Sigmoid colon (tissue), 4 donors: Measurements from ENCODE around the gene NUP188.

Experiments
- EP300 ChIP-seq, 4 donors: sonication (generic); formaldehyde crosslinking; IDR thresholded peaks; one replicate each; pipeline ENCODE4 v1.6.1; 2017; ENCODE audit warnings: antibody characterized with exemption in 4 of 4
- POLR2A ChIP-seq, 2 donors: fragments of 450-650 bp; IDR thresholded peaks; one replicate each; pipeline ENCODE4 v1.6.1; 2016; ENCODE audit warnings: antibody characterized with exemption in 2 of 2, mild to moderate bottlenecking in 2 of 2, moderate library complexity in 2 of 2
- POLR2AphosphoS5 ChIP-seq, 4 donors: sonication (generic); formaldehyde crosslinking; IDR thresholded peaks; one replicate each; pipeline ENCODE4 v1.6.1; 2017; ENCODE audit warnings: antibody characterized with exemption in 4 of 4
- TF ChIP-seq, protein P1 (sequence below), 4 experiments: fragments of 450-650 bp in 3 of 4; fragments of 200-600 bp in 1 of 4; IDR thresholded peaks; one replicate each; pipeline ENCODE4 v1.5.1; 2016 to 2019; ENCODE audit warnings: antibody characterized with exemption in 4 of 4, mild to moderate bottlenecking in 3 of 4, moderate library complexity in 2 of 4

DNA sequence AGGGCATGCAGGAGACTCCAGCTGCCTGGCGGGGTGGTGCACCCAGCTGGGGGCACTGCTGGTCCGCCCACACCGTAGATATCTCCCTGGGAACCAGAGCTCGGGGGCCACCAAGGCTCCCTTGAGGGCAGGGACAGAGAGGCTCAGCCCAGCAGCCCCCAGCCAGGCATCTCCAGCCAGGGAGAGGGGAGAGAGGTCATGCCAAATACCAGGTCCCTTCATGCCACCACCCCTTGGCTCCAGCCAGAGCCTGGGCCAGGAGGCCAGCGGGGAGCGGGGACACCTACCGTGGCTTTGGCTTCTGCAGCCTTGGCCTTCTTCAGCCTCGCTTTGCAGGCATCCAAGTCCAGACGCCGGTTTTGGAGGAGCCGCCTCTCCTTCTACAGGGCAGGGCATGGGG is 66.6 kb downstream of the NUP188 start:
- TF ChIP-seq, protein P1, sequence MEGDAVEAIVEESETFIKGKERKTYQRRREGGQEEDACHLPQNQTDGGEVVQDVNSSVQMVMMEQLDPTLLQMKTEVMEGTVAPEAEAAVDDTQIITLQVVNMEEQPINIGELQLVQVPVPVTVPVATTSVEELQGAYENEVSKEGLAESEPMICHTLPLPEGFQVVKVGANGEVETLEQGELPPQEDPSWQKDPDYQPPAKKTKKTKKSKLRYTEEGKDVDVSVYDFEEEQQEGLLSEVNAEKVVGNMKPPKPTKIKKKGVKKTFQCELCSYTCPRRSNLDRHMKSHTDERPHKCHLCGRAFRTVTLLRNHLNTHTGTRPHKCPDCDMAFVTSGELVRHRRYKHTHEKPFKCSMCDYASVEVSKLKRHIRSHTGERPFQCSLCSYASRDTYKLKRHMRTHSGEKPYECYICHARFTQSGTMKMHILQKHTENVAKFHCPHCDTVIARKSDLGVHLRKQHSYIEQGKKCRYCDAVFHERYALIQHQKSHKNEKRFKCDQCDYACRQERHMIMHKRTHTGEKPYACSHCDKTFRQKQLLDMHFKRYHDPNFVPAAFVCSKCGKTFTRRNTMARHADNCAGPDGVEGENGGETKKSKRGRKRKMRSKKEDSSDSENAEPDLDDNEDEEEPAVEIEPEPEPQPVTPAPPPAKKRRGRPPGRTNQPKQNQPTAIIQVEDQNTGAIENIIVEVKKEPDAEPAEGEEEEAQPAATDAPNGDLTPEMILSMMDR (IDR thresholded peaks at IDR 0.05), result no peak
- TF ChIP-seq POLR2A (IDR thresholded peaks at IDR 0.05) (no peak), EP300 (IDR thresholded peaks at IDR 0.05) (no peak), POLR2AphosphoS5 (IDR thresholded peaks at IDR 0.05) (no peak)
